Stimulated activated CD8-positive, alpha-beta memory T cell treated with anti-CD3 and anti-CD28 coated beads, Interleukin-7, amount 100 ng/mL, for 1 hour (primary cell): Measurements from ENCODE around the gene BABAM1.
"Not testable (repeated sequence)": the region's sequence is repeated elsewhere in the genome, so short reads cannot be mapped to it uniquely, and the experiment has no call there.

Experiments used
- DNase-seq, 2 donors: peaks; one replicate each; pipeline ENCODE4 v3.0.0-alpha.2; 2020; ENCODE audit warnings: low read depth in 2 of 2

Gene BABAM1

GRCh38 chr19:17268754-17269153 is 1.5 kb downstream of the BABAM1 start:
- no peak for DNase-seq

- not testable (repeated sequence) for DNase-seq
Observed at GRCh38 chr19:17274892-17275291, 7.6 kb downstream of the BABAM1 start.

- DNase-seq = no peak
Observed at GRCh38 chr19:17275441-17276175, 8.4 kb downstream of the BABAM1 start.

GRCh38 chr19:17279436-17279835 is 12.2 kb downstream of the BABAM1 start:
- no peak for DNase-seq

- DNase-seq = no peak
Observed at GRCh38 chr19:17281391-17282304, 14.4 kb downstream of the BABAM1 start, which contains the start of gene ANKLE1. Gene ANKLE1, plus strand, starts transcription at chr19:17281901. Its CDS starts 20 bp downstream, at chr19:17281921.

- peak; percentile 54 to 70 for DNase-seq
Observed at GRCh38 chr19:17282488-17283125, 15.4 kb downstream of the BABAM1 start.

GRCh38 chr19:17283504-17283996 is 16.3 kb downstream of the BABAM1 start:
- no peak for DNase-seq

GRCh38 chr19:17285415-17286135 is 18.3 kb downstream of the BABAM1 start:
- no peak for DNase-seq

GRCh38 chr19:17286263-17286662 is 19.0 kb downstream of the BABAM1 start:
- DNase-seq = no peak

GRCh38 chr19:17286752-17287151 is 19.5 kb downstream of the BABAM1 start:
- DNase-seq = no peak

- DNase-seq = no peak
Observed at GRCh38 chr19:17289489-17289888, 22.2 kb downstream of the BABAM1 start.

- DNase-seq = peak; percentile 59 to 64
Observed at GRCh38 chr19:17292301-17293074, 25.2 kb downstream of the BABAM1 start.

GRCh38 chr19:17293605-17294004 is 26.4 kb downstream of the BABAM1 start:
- no peak for DNase-seq

- DNase-seq = no peak
Observed at GRCh38 chr19:17294051-17294891, 27.0 kb downstream of the BABAM1 start.

- not testable (repeated sequence) for DNase-seq
Observed at GRCh38 chr19:17295551-17295950, 28.3 kb downstream of the BABAM1 start.

GRCh38 chr19:17296273-17296672 is 29.0 kb downstream of the BABAM1 start:
- no peak for DNase-seq

- no peak for DNase-seq
Observed at GRCh38 chr19:17296976-17297375, 29.7 kb downstream of the BABAM1 start.

GRCh38 chr19:17300992-17301619 is 33.9 kb downstream of the BABAM1 start:
- no peak for DNase-seq
